Activated CD8-positive, alpha-beta T cell treated with anti-CD3 and anti-CD28 coated beads, Interleukin-2, amount 10 ng/mL, durations not matched to agents 7 days and 5 days (primary cell): Measurements from ENCODE around the gene KAZN. TPM values are rescaled to one million over a fixed set of nuclear protein-coding genes. Genes with fewer than 3 reads are reported as not detected.
A peak's percentile ranks its signal among the peaks of the same experiment; 100 is the strongest.

Source experiments
- ATAC-seq: fragments of 150-1000 bp; cut with Tn5 transposase; one replicate; pipeline ENCODE4 v1.10.0; 2021; ENCODE audit warnings: moderate library complexity
- CTCF ChIA-PET: fragments of 350-600 bp; sonication (Branson Sonifier 250); formaldehyde crosslinking; loops from one replicate; lab custom pipeline; 2021; ENCODE audit warnings: antibody characterized with exemption; lab: Charles Lee
- POLR2A ChIA-PET: fragments of 350-600 bp; sonication (Branson Sonifier 250); formaldehyde crosslinking; loops from one replicate; lab custom pipeline; 2021; ENCODE audit warnings: antibody characterized with exemption; lab: Charles Lee
- DNase-seq: peaks from one replicate; pipeline ENCODE4 v3.0.0-alpha.2; 2020
- H3K27ac Mint-ChIP-seq: one replicate; pipeline ENCODE4 v1.8.0; 2021; ENCODE audit warnings: mild to moderate bottlenecking, mixed read lengths
- H3K27me3 Mint-ChIP-seq: one replicate; pipeline ENCODE4 v1.8.0; 2021; ENCODE audit warnings: low read depth, mixed read lengths
- H3K36me3 Mint-ChIP-seq: one replicate; pipeline ENCODE4 v1.8.0; 2021; ENCODE audit warnings: low read depth, mixed read lengths
- H3K4me1 Mint-ChIP-seq: one replicate; pipeline ENCODE4 v1.8.0; 2021; ENCODE audit warnings: low read depth, mixed read lengths
- H3K4me3 Mint-ChIP-seq: one replicate; pipeline ENCODE4 v1.8.0; 2021; ENCODE audit warnings: mild to moderate bottlenecking, mixed read lengths
- H3K9me3 Mint-ChIP-seq: one replicate; pipeline ENCODE4 v1.8.0; 2022; ENCODE audit warnings: mixed read lengths; ENCODE audit not compliant: insufficient read depth
- total RNA-seq, 2 experiments: library from RNA; stranded (reverse); gene quantifications; one replicate each; pipeline ENCODE4 v1.2.3, GENCODE V29; 2021

KAZN gene
- total RNA-seq, 2 experiments from 2014 or later = 1.1 to 1.7 TPM

DNA sequence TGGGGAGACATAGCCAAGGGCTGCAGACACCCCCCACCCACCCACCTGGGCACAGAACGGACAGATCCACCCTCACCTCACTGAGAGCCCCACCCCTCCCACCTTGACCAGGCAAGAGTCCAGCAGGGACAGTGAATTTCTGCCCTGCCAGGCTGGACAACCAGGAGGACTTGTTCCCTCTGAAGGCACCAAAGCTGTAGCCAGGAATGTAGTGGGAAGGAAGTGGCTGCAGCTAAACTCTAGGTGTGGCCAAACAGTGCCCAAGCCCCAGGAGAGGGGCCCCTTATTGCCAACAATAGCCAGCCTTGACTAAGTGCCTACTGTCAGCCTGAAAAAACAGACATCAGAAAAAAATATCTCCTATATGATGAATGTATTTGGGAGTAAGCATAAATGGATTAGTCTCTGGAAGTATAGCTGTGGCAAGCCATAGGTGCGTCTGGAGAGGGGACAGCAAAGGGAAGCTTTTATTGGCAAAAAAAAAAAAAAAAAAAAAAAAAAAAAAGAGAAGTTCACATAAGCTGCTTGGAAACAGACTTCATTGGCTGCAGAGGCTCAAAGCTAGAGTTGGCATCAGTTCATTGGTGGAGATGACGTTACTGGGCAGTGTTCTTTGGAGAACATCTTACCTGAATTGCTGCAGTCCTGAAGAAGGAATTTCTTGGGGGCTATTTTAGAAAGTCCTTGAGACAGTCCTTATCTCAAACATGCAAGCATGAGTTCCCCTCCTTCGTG, 490.9 kb downstream of the KAZN start:
- Mint-ChIP-seq H3K4me3 (no peak overlapping the region), H3K4me1 (peaks cover 6% of the 10 kb centered on the region), H3K9me3 (no peaks in the 10 kb centered on the region), H3K36me3 (no peaks in the 10 kb centered on the region), H3K27me3 (peaks cover 6% of the 10 kb centered on the region), H3K27ac (no peak overlapping the region)
- ChIA-PET POLR2A (interaction anchor here (0.6 kb wide), 1 partner anchor 1181 kb away, joined by 3 read pairs; no protein-coding TSS in a partner anchor), CTCF (interaction anchor here (0.7 kb wide), 1 partner anchor 214 kb away, joined by 3 read pairs; no protein-coding TSS in a partner anchor)
- DNase-seq (no peak), ATAC-seq (no peak)

GRCh38 chr1:15090373-15090772, 491.9 kb downstream of the KAZN start:
- no peak overlapping the region for H3K4me3 Mint-ChIP-seq
- no peaks in the 10 kb centered on the region for H3K36me3 Mint-ChIP-seq
- CTCF ChIA-PET = no interaction called here
- H3K9me3 Mint-ChIP-seq = no peaks in the 10 kb centered on the region
- POLR2A ChIA-PET = no interaction called here
- peaks cover 6% of the 10 kb centered on the region for H3K4me1 Mint-ChIP-seq
- peaks cover 6% of the 10 kb centered on the region for H3K27me3 Mint-ChIP-seq
- DNase-seq (peak; percentile 44), ATAC-seq (peak; percentile 69)
- no peak overlapping the region for H3K27ac Mint-ChIP-seq

GRCh38 chr1:15094056-15094455, 495.6 kb downstream of the KAZN start:
- no peak overlapping the region for H3K27ac Mint-ChIP-seq
- peaks cover 6% of the 10 kb centered on the region for H3K4me1 Mint-ChIP-seq
- no peak for ATAC-seq
- no peaks in the 10 kb centered on the region for H3K9me3 Mint-ChIP-seq
- peaks cover 6% of the 10 kb centered on the region for H3K27me3 Mint-ChIP-seq
- no peak overlapping the region for H3K4me3 Mint-ChIP-seq
- H3K36me3 Mint-ChIP-seq = no peaks in the 10 kb centered on the region
- CTCF ChIA-PET = interaction anchor here (0.5 to 1.4 kb wide), 2 partner anchors 162 to 211 kb away, joined by 3 to 4 read pairs; no protein-coding TSS in a partner anchor
- DNase-seq = no peak
- POLR2A ChIA-PET = interaction anchor here (0.6 kb wide), 1 partner anchor 15 kb away, joined by 3 read pairs; no protein-coding TSS in a partner anchor

GRCh38 chr1:15094719-15095495, 496.4 kb downstream of the KAZN start:
- H3K36me3 Mint-ChIP-seq = no peaks in the 10 kb centered on the region
- peaks cover 6% of the 10 kb centered on the region for H3K27me3 Mint-ChIP-seq
- no peaks in the 10 kb centered on the region for H3K9me3 Mint-ChIP-seq
- ATAC-seq (no peak), DNase-seq (no peak)
- H3K27ac Mint-ChIP-seq = no peak overlapping the region
- no peak overlapping the region for H3K4me3 Mint-ChIP-seq
- ChIA-PET CTCF (interaction anchor here (0.5 kb wide), 1 partner anchor 163 kb away, joined by 4 read pairs; no protein-coding TSS in a partner anchor), POLR2A (interaction anchor here (0.6 kb wide), 1 partner anchor 16 kb away, joined by 3 read pairs; no protein-coding TSS in a partner anchor)
- H3K4me1 Mint-ChIP-seq = peaks cover 4% of the 10 kb centered on the region

DNA sequence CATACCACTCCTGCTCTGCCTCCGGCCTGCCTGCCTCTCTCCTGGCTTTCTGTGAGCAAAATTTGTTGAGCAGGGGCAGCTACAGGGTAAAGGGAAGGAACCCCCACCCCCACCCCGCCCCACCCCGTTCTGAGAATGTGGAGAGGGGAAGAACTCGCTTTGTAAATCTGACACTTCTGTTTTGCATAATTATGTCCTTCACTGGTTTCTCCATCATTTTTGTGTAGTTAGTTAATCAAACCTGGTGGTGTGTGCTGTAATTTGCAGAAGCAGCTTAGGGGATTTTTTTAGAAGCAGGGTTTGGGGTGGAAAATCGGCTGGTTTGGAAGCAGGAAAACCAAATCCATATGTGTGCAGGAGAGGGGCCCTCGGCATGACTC, 497.0 kb downstream of the KAZN start:
- Mint-ChIP-seq H3K9me3 (no peaks in the 10 kb centered on the region), H3K27me3 (peaks cover 5% of the 10 kb centered on the region), H3K4me1 (peaks cover 5% of the 10 kb centered on the region), H3K27ac (no peak overlapping the region), H3K4me3 (no peak overlapping the region), H3K36me3 (no peaks in the 10 kb centered on the region)
- no peak for DNase-seq
- no peak for ATAC-seq
- CTCF ChIA-PET = no interaction called here
- POLR2A ChIA-PET = no interaction called here

DNA sequence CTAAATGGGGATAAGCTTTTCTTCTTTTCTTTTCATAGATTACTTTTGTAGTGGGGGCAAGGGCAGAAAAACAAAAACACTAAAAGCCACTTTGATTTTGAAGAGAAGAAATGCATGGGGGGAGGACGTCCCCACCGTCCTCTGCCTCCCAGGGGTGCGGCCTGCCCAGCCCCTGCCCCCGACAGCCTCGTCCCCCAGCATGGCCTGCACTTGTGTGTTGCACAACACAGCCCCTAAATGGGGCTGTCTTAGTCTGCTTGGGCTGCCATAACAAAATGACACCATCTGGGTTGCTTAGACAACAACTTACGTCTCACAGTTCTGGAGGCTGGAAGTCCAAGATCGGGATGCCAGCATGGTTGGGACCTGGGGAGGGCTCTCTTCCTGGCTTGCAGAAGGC, 497.8 kb downstream of the KAZN start:
- CTCF ChIA-PET = no interaction called here
- no peaks in the 10 kb centered on the region for H3K36me3 Mint-ChIP-seq
- peaks cover 9% of the 10 kb centered on the region for H3K4me1 Mint-ChIP-seq
- H3K27ac Mint-ChIP-seq = no peak overlapping the region
- POLR2A ChIA-PET = no interaction called here
- no peak overlapping the region for H3K4me3 Mint-ChIP-seq
- no peak for DNase-seq
- no peak for ATAC-seq
- H3K27me3 Mint-ChIP-seq = peaks cover 5% of the 10 kb centered on the region
- H3K9me3 Mint-ChIP-seq = no peaks in the 10 kb centered on the region

DNA sequence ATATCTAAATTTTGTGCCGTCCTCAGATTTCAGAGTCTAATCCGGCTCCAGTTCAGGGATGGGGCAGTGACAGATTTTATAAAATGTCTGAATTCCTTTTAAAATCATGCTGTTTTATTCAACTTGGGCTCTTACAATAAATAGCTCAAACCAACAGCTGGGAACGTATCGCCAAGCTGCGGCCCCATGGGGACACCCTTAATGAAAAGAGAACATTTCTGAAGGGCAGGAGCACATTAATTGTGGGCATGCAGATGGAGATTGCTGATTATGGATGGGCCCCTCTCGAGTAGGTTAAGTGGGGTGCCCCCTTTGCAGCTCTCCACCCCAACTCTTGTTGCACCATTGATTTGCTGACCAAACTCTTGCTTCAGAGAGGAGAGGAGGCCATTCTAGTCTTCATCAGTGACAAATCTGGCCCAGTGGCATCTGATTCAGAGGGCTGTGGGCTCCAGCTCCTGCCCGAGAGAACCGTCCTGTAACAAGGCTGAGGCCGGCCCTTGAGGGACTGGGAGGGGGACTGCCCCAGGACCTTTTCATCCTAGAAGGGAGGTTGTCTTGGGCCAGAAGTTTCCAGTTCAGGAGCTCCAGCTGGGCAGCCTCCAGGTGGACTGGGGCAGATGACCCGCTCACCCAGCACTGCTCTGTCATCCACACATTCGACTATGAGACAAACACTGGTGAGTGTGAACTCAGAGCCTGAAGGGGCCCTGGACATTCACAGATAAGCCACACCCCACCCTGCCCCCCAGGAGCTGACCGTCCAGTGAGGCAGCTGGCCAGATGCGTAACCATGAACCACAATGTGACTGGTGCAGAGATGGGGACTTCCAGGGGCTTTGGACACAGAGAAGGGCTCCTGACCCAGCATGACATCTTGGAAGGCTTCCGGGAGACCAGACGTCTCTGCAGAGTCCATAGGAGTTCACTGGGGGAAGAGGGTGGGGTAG, 500.0 kb downstream of the KAZN start:
- Mint-ChIP-seq H3K36me3 (no peaks in the 10 kb centered on the region), H3K27ac (no peak overlapping the region)
- CTCF ChIA-PET = interaction anchor here (0.7 to 1.8 kb wide), 5 partner anchors 14 to 173 kb away, joined by 3 to 6 read pairs (median 3); no protein-coding TSS in a partner anchor

GRCh38 chr1:15099441-15100120, 501.1 kb downstream of the KAZN start:
- Mint-ChIP-seq H3K36me3 (no peaks in the 10 kb centered on the region), H3K27ac (no peak overlapping the region), H3K4me3 (no peak overlapping the region), H3K4me1 (peaks cover 11% of the 10 kb centered on the region), H3K9me3 (no peaks in the 10 kb centered on the region), H3K27me3 (peaks cover 8% of the 10 kb centered on the region)
- CTCF ChIA-PET = interaction anchor here (0.7 to 1.8 kb wide), 7 partner anchors 10 to 172 kb away, joined by 3 to 6 read pairs (median 3); no protein-coding TSS in a partner anchor
- no peak for DNase-seq
- ATAC-seq = no peak
- POLR2A ChIA-PET = interaction anchor here (1.4 kb wide), 1 partner anchor 8 kb away, joined by 3 read pairs; no protein-coding TSS in a partner anchor

More for the DNA sequence above, 500.0 kb downstream of the KAZN start:
- Mint-ChIP-seq H3K9me3 (no peaks in the 10 kb centered on the region), H3K4me3 (no peak overlapping the region), H3K27me3 (peaks cover 8% of the 10 kb centered on the region), H3K4me1 (peaks cover 11% of the 10 kb centered on the region)
- POLR2A ChIA-PET = interaction anchor here (1.4 kb wide), 1 partner anchor 10 kb away, joined by 3 read pairs; no protein-coding TSS in a partner anchor
- ATAC-seq (no peak), DNase-seq (no peak)

DNA sequence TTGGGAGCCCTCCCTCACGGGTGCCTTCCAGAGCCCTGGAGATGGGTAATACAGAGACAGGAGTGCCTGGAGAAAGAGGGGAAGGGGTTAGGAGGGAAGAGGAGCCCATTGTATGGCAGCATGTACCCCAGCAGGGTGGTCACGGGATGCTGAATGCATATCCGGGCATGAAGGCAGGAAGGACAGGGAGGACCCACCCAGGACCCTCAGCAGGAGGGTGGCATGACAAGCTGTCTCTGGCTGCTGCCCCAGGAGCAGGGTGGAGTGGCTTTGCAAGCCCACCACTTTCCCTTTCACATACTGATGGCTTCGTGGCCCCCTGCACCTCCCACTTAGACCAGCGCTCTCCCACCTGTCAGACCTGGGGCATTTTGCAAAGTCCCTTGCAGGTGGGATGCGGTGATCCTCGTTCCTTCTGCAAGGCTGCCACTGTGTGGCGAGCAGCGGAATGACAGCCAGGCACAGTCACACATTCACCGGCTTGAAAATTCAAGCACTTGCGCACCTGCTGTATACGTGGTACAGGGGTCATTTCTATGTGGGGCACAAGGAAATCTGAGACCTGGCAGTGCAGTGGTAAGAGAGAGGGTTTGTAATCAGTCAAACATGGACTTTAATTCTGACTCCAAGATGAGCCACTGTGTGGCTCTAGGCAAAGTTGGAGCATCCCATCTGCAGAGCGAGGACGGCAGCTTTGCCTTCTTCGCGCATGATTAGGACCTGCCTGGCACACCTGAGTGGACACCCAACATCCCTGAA, 501.8 kb downstream of the KAZN start:
- Mint-ChIP-seq H3K27ac (no peak overlapping the region), H3K4me1 (peaks cover 11% of the 10 kb centered on the region), H3K9me3 (no peaks in the 10 kb centered on the region), H3K27me3 (peaks cover 12% of the 10 kb centered on the region), H3K36me3 (no peaks in the 10 kb centered on the region), H3K4me3 (no peak overlapping the region)
- ATAC-seq = peak; percentile 83
- CTCF ChIA-PET = interaction anchor here (1.0 to 1.8 kb wide), 6 partner anchors 9 to 171 kb away, joined by 3 to 6 read pairs (median 4); no protein-coding TSS in a partner anchor
- POLR2A ChIA-PET = no interaction called here
- peak; percentile 68 for DNase-seq
